ENCODE results near the gene TFDP3.

DNA sequence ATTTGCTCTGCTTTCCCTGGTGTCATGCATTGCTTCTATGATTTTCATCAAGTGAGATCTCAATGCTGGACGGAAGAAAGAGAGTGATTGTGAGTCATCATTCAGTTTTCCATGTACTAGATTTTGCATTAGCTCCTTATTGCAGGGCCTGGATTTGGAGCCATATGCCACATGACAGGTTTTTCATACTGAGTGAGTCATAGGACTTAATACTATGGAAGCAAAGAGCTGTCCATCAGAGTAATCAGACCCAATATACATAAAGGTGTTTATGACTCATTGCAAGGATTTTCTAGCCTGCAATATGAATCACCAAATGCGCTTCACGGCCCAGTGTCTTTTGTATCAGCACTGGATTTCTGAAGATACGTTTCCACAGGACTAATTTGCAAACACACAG lies 11.2 kb upstream of the TFDP3 start:
- TF ChIP-seq POLR2A (IDR thresholded peaks at IDR 0.05; ENCODE audit: low read length) (no peak), GATA1 (IDR thresholded peaks at IDR 0.05; ENCODE audit: low read depth, low read length) (no peak)
